SK-N-MC (cell line): ENCODE measurements around the gene GALNTL6.

Source experiments
- EZH2 ChIP-seq: fragments of 200-600 bp; sonication (generic); IDR thresholded peaks from one replicate; pipeline ENCODE4 v1.6.1; 2017; ENCODE audit warnings: antibody characterized with exemption
- POLR2AphosphoS5 ChIP-seq: IDR thresholded peaks from 2 replicates; pipeline ENCODE4 v1.6.1; 2012; ENCODE audit warnings: mild to moderate bottlenecking, low read depth, low read length, borderline replicate concordance

- TF ChIP-seq EZH2 = no peak
- no peak for TF ChIP-seq POLR2AphosphoS5
Measured at GRCh38 chr4:172874944-172875343, 1061.7 kb downstream of the GALNTL6 start.
